IPS-18a (cell line): Measurements from ENCODE around the gene IGFL4.

ENCODE experiments used
- H3K27ac ChIP-seq: one replicate; pipeline ENCODE4 v1.5.1; 2013; ENCODE audit warnings: low read length
- H3K27me3 ChIP-seq: one replicate; pipeline ENCODE4 v1.6.1; 2013; ENCODE audit warnings: mild to moderate bottlenecking, low read length; ENCODE audit not compliant: control insufficient read depth, insufficient read depth
- H3K36me3 ChIP-seq: one replicate; pipeline ENCODE4 v1.6.1; 2013; ENCODE audit warnings: low read depth, low read length; ENCODE audit not compliant: control insufficient read depth
- H3K4me1 ChIP-seq: one replicate; pipeline ENCODE4 v1.6.1; 2013; ENCODE audit warnings: low read depth, low read length; ENCODE audit not compliant: control insufficient read depth
- H3K4me3 ChIP-seq: one replicate; pipeline ENCODE4 v1.5.1; 2013; ENCODE audit warnings: low read length
- H3K9ac ChIP-seq: one replicate; pipeline ENCODE4 v1.6.1; 2013; ENCODE audit warnings: mild to moderate bottlenecking, low read length, moderate library complexity
- H3K9me3 ChIP-seq: one replicate; pipeline ENCODE4 v1.6.1; 2013; ENCODE audit warnings: low read depth, low read length; ENCODE audit not compliant: control insufficient read depth

Gene IGFL4

GRCh38 chr19:46031781-46032596 is 8.8 kb downstream of the IGFL4 start:
- H3K36me3 ChIP-seq: no peaks in the 10 kb centered on the region
- H3K4me3 ChIP-seq: no peak overlapping the region
- H3K27me3 ChIP-seq: no peaks in the 10 kb centered on the region
- no peaks in the 10 kb centered on the region for H3K4me1 ChIP-seq
- H3K9ac ChIP-seq: no peak overlapping the region
- no peaks in the 10 kb centered on the region for H3K9me3 ChIP-seq
- no peak overlapping the region for H3K27ac ChIP-seq

DNA sequence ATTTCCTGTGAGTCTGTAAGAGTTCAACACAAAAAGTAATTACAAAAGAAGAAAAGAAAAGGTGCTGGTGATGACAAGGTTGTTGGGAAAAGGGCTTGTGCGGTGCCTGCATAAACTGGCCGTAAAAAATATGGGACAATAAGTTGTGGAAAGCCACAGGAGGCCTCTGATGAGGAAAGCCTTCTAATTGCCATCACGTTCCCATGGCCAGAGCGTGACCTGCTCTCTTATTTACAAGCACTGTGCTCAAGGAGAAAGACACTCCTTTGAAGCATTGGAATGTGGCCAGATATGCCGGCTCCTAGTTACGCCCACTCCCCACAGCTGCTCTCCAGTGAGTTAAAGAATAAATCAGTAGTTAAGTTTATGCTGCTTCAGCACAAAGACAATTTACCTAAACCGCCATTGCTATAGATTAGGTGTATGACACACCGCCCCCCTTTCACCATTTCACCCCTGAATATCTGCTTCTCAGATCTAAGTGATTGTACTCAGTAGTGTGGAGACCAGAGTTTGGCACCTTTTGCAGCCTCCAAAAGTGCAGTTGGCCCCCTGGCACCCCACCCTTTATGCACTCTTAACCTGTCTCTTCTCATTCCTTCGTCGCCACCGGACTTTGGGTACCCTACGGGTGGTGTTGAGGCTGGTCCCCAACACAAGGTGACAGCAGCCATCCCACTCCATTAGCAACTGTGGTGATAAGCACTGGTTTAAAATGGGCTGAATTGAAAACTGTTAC is 9.8 kb downstream of the IGFL4 start:
- Histone ChIP-seq H3K27ac (no peak overlapping the region), H3K27me3 (no peaks in the 10 kb centered on the region), H3K4me1 (no peaks in the 10 kb centered on the region), H3K9ac (no peak overlapping the region), H3K9me3 (no peaks in the 10 kb centered on the region), H3K4me3 (no peak overlapping the region), H3K36me3 (no peaks in the 10 kb centered on the region)

DNA sequence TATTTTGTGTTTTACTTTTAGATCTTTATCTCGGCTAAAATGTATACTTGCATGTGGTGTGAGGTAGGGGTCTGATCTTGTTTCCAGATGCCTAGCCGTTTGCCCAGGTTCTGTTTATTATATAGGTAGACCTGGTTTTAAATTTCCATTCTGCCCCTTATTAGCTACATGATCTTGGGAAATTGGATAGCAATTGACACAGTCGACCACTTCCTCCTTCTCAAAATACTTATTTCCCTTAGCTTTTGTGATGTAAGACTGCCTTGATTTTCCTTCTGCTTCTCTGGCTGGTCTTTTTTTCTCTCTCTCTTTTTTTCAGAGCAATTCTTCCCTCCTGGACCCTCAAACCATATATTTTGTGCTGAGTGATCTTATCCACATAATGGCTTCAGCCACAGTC is 15.0 kb downstream of the IGFL4 start:
- Histone ChIP-seq H3K27me3 (no peaks in the 10 kb centered on the region), H3K9me3 (no peaks in the 10 kb centered on the region), H3K4me3 (no peak overlapping the region), H3K9ac (no peak overlapping the region), H3K4me1 (peaks cover 3% of the 10 kb centered on the region), H3K27ac (no peak overlapping the region), H3K36me3 (no peaks in the 10 kb centered on the region)

DNA sequence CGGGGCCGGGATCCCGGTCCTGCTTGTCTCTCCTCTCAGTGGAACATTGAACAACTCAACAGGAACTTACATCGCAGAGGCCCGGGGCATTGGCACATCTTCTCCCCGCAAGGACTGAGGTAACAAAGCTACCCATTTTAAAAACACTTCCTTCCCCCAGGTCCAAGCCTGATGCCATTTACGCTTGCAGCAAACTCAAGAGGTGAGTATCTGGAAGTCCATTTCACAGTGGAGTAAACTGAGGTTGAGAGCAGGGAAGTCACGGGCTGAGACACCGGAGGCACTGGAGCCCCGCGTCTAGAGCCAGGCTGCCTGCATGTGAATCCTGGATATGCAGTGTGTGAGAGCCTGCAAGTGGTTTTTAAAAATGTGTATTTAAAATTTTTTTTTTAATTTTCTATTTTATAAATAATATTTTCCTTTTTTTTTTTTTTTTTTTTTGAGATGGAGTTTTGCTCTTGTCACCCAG is 17.5 kb downstream of the IGFL4 start:
- Histone ChIP-seq H3K4me1 (peaks cover 3% of the 10 kb centered on the region), H3K27ac (no peak overlapping the region), H3K4me3 (no peak overlapping the region), H3K9me3 (no peaks in the 10 kb centered on the region), H3K27me3 (no peaks in the 10 kb centered on the region), H3K36me3 (no peaks in the 10 kb centered on the region), H3K9ac (no peak overlapping the region)

- H3K9me3 ChIP-seq: no peaks in the 10 kb centered on the region
- H3K4me3 ChIP-seq: no peak within 1 kb of the TSS
- no peaks in the 10 kb centered on the region for H3K27me3 ChIP-seq
- H3K9ac ChIP-seq: no peak within 1 kb of the TSS
- peaks cover 3% of the 10 kb centered on the region for H3K4me1 ChIP-seq
- no peak within 1 kb of the TSS for H3K27ac ChIP-seq
- no peaks in the 10 kb centered on the region for H3K36me3 ChIP-seq
Observed at GRCh38 chr19:46022431-46023310, 18.1 kb downstream of the IGFL4 start, which contains the start of gene PGLYRP1. Gene PGLYRP1, minus strand, starts transcription at chr19:46023053. Its CDS starts 32 bp downstream, at chr19:46023021.

DNA sequence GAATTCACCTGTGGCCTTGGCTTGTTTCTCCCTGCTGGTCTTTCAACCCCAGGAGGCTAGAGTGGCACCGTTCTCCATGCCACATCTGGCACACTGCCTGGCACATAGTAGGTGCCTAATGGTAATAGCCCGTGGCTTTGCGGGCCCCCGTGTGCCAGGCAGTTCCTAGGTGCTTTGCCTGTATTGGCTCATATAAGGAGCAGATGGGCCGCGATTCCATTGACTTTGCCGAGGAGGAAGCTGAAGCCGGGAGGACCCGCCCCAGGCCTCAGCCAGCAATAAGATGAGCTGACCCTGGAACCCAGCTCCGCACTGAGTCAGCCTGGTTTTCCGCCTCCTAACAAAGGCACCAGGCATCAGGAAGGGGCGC is 18.8 kb downstream of the IGFL4 start:
- no peak overlapping the region for H3K9ac ChIP-seq
- no peaks in the 10 kb centered on the region for H3K27me3 ChIP-seq
- no peak overlapping the region for H3K27ac ChIP-seq
- no peaks in the 10 kb centered on the region for H3K36me3 ChIP-seq
- H3K9me3 ChIP-seq: no peaks in the 10 kb centered on the region
- H3K4me3 ChIP-seq: no peak overlapping the region
- peaks cover 3% of the 10 kb centered on the region for H3K4me1 ChIP-seq

GRCh38 chr19:46021531-46022041 is 19.2 kb downstream of the IGFL4 start:
- H3K9me3 ChIP-seq: no peaks in the 10 kb centered on the region
- peaks cover 3% of the 10 kb centered on the region for H3K4me1 ChIP-seq
- no peak overlapping the region for H3K27ac ChIP-seq
- no peak overlapping the region for H3K4me3 ChIP-seq
- H3K36me3 ChIP-seq: no peaks in the 10 kb centered on the region
- H3K27me3 ChIP-seq: peaks cover under 1% of the 10 kb centered on the region
- no peak overlapping the region for H3K9ac ChIP-seq

- Histone ChIP-seq H3K36me3 (no peaks in the 10 kb centered on the region), H3K9ac (no peak overlapping the region), H3K27me3 (peaks cover 8% of the 10 kb centered on the region), H3K27ac (no peak overlapping the region), H3K4me3 (no peak overlapping the region), H3K9me3 (no peaks in the 10 kb centered on the region), H3K4me1 (peaks cover 4% of the 10 kb centered on the region)
Observed at GRCh38 chr19:46020819-46021125, 20.0 kb downstream of the IGFL4 start.

- H3K4me1 ChIP-seq: peaks cover 13% of the 10 kb centered on the region
- no peaks in the 10 kb centered on the region for H3K36me3 ChIP-seq
- no peak overlapping the region for H3K27ac ChIP-seq
- H3K9me3 ChIP-seq: no peaks in the 10 kb centered on the region
- H3K9ac ChIP-seq: no peak overlapping the region
- H3K4me3 ChIP-seq: no peak overlapping the region
- H3K27me3 ChIP-seq: peaks cover 19% of the 10 kb centered on the region
Observed at GRCh38 chr19:46019270-46019669, 21.5 kb downstream of the IGFL4 start.

- Histone ChIP-seq H3K27me3 (peaks cover 24% of the 10 kb centered on the region), H3K36me3 (no peaks in the 10 kb centered on the region), H3K9me3 (no peaks in the 10 kb centered on the region), H3K9ac (no peak overlapping the region), H3K27ac (no peak overlapping the region), H3K4me1 (peaks cover 13% of the 10 kb centered on the region), H3K4me3 (no peak overlapping the region)
Observed at GRCh38 chr19:46018729-46019251, 22.0 kb downstream of the IGFL4 start.
